Esophagus squamous epithelium (tissue), 4 donors: ENCODE results near the gene DIPK1C.

ENCODE experiments used
- POLR2A ChIP-seq, 4 donors: fragments of 450-650 bp; IDR thresholded peaks; one replicate each; pipeline ENCODE4 v1.6.1; 2017; ENCODE audit warnings: antibody characterized with exemption in 4 of 4, mild to moderate bottlenecking in 4 of 4, moderate library complexity in 3 of 4
- TF ChIP-seq, protein P1 (sequence below), 6 experiments: fragments of 450-650 bp in 4 of 6; fragments of 200-600 bp in 2 of 6; sonication (generic) in 2 of 6; IDR thresholded peaks; one replicate each; pipeline ENCODE4 v1.5.1; 2016 to 2019; ENCODE audit warnings: antibody characterized with exemption in 6 of 6, mild to moderate bottlenecking in 4 of 6, moderate library complexity in 4 of 6

DNA sequence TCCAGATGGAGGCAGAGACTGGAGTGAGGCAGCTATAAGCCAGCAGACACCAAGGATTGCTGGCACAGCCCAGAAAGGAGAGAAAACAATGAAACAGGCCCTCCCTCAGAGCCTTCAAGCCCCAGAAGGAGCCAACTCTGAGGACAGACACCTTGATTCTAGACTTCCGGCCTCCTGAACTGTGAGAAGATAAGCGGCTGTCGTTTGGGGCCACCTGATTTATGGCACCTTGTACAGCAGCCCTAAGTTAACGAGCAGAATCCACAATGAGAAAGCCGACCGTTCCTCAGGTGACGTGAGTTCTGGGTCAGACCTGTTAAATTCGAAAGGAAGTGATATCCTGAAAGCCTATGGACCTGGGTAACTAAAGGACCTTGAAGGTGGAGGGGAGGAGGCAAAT is 31.8 kb upstream of the DIPK1C start:
- TF ChIP-seq, protein P1, sequence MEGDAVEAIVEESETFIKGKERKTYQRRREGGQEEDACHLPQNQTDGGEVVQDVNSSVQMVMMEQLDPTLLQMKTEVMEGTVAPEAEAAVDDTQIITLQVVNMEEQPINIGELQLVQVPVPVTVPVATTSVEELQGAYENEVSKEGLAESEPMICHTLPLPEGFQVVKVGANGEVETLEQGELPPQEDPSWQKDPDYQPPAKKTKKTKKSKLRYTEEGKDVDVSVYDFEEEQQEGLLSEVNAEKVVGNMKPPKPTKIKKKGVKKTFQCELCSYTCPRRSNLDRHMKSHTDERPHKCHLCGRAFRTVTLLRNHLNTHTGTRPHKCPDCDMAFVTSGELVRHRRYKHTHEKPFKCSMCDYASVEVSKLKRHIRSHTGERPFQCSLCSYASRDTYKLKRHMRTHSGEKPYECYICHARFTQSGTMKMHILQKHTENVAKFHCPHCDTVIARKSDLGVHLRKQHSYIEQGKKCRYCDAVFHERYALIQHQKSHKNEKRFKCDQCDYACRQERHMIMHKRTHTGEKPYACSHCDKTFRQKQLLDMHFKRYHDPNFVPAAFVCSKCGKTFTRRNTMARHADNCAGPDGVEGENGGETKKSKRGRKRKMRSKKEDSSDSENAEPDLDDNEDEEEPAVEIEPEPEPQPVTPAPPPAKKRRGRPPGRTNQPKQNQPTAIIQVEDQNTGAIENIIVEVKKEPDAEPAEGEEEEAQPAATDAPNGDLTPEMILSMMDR (IDR thresholded peaks at IDR 0.05): no peak
- no peak for TF ChIP-seq POLR2A (IDR thresholded peaks at IDR 0.05)
